ENCODE measurements around the gene ING3.

ING3 gene

GRCh38 chr7:120950539-120951308, at the start of gene ING3:
TSS of gene ING3 (plus strand) at chr7:120950777. CDS start at chr7:120950897, 120 bp downstream.
- DNase-seq, result peak; percentile 92

- DNase-seq, result no peak
These were observed 35.1 kb upstream of the ING3 start for GRCh38 chr7:120915314-120916105.

GRCh38 chr7:120916121-120916520, 34.5 kb upstream of the ING3 start:
- DNase-seq, result no peak

GRCh38 chr7:120916538-120916937, 34.0 kb upstream of the ING3 start:
- no peak for DNase-seq

- no peak for DNase-seq
These were observed 31.1 kb upstream of the ING3 start for GRCh38 chr7:120919466-120919865.

GRCh38 chr7:120920034-120920433, 30.5 kb upstream of the ING3 start:
- DNase-seq, result no peak

- DNase-seq, result no peak
These were observed 29.8 kb upstream of the ING3 start for GRCh38 chr7:120920591-120921274.

GRCh38 chr7:120924837-120925236, 25.7 kb upstream of the ING3 start:
- no peak for DNase-seq

- no peak for DNase-seq
These were observed 25.2 kb upstream of the ING3 start for GRCh38 chr7:120925392-120925791.

GRCh38 chr7:120926943-120927346, 23.6 kb upstream of the ING3 start:
- DNase-seq, result no peak

GRCh38 chr7:120927454-120928103, 23.0 kb upstream of the ING3 start:
- DNase-seq, result no peak

GRCh38 chr7:120931243-120931642, 19.3 kb upstream of the ING3 start:
- DNase-seq, result no peak

GRCh38 chr7:120933475-120933874, 17.1 kb upstream of the ING3 start:
- no peak for DNase-seq

GRCh38 chr7:120939345-120939744, 11.2 kb upstream of the ING3 start:
- no peak for DNase-seq

GRCh38 chr7:120941064-120941463, 9.5 kb upstream of the ING3 start:
- DNase-seq, result no peak

- DNase-seq, result no peak
These were observed 8.7 kb upstream of the ING3 start for GRCh38 chr7:120941856-120942255.

GRCh38 chr7:120942861-120943260, 7.7 kb upstream of the ING3 start:
- DNase-seq, result no peak

- no peak for DNase-seq
These were observed 5.6 kb upstream of the ING3 start for GRCh38 chr7:120944826-120945562.

GRCh38 chr7:120947980-120948379, 2.6 kb upstream of the ING3 start:
- DNase-seq, result no peak

GRCh38 chr7:120949393-120949911, 1.1 kb upstream of the ING3 start:
- DNase-seq, result no peak

GRCh38 chr7:120949998-120950538, 509 bp upstream of the ING3 start:
- no peak for DNase-seq

GRCh38 chr7:120951309-120951699, 727 bp downstream of the ING3 start:
- DNase-seq, result no peak

Data from KG1 (cell line).